Activated CD8-positive, alpha-beta memory T cell treated with anti-CD3 and anti-CD28 coated beads, Interleukin-2, amount 10 ng/mL, durations not matched to agents 7 days and 5 days (primary cell): Measurements from ENCODE around the gene DCK. TPM values are rescaled to one million over a fixed set of nuclear protein-coding genes. Genes with fewer than 3 reads are reported as not detected.

ENCODE experiments used
- total RNA-seq, 2 experiments: library from RNA; stranded (reverse); gene quantifications; one replicate each; pipeline ENCODE4 v1.2.3, GENCODE V29; 2021

The DCK gene
- total RNA-seq, 2 experiments from 2014 or later = 60.0 to 70.7 TPM

Other genes starting within 250 kb of the DCK start
- gene GRSF1, start 153.8 kb upstream of the DCK start, total RNA-seq = 10 to 100 TPM; 59.3 to 80.7 TPM
- 10 to 100 TPM; 14.8 to 20.4 TPM for gene MOB1B, start 91.3 kb upstream of the DCK start, total RNA-seq